Central memory CD4-positive, alpha-beta T cell (primary cell): ENCODE results near the gene SLC2A11.
"Not testable (repeated sequence)": the region's sequence is repeated elsewhere in the genome, so short reads cannot be mapped to it uniquely, and the experiment has no call there.

Experiments used
- DNase-seq: peaks from one replicate; pipeline ENCODE4 v3.0.0; 2022

SLC2A11 gene

GRCh38 chr22:23892706-23893105 is 35.0 kb downstream of the SLC2A11 start:
- DNase-seq: no peak

- DNase-seq: no peak
These were observed 35.7 kb downstream of the SLC2A11 start for GRCh38 chr22:23893121-23893944.

- DNase-seq: peak; percentile 93
These were observed 36.5 kb downstream of the SLC2A11 start, which contains the start of gene MIF for GRCh38 chr22:23893945-23894709. Gene MIF (plus strand): TSS chr22:23894383. CDS start chr22:23894475, 92 bp downstream.

GRCh38 chr22:23894710-23895598 is 37.3 kb downstream of the SLC2A11 start:
- peak; percentile 46 for DNase-seq

GRCh38 chr22:23895599-23896144 is 38.0 kb downstream of the SLC2A11 start:
- no peak for DNase-seq

- no peak for DNase-seq
These were observed 38.5 kb downstream of the SLC2A11 start for GRCh38 chr22:23896166-23896522.

GRCh38 chr22:23896523-23897186 is 39.0 kb downstream of the SLC2A11 start:
- DNase-seq: no peak

- no peak for DNase-seq
These were observed 39.6 kb downstream of the SLC2A11 start for GRCh38 chr22:23897320-23897719.

GRCh38 chr22:23898006-23898974 is 40.6 kb downstream of the SLC2A11 start:
- no peak for DNase-seq

GRCh38 chr22:23899042-23899745 is 41.5 kb downstream of the SLC2A11 start:
- DNase-seq: no peak

GRCh38 chr22:23900227-23900626 is 42.6 kb downstream of the SLC2A11 start:
- DNase-seq: not testable (repeated sequence)

- DNase-seq: no peak
These were observed 43.9 kb downstream of the SLC2A11 start for GRCh38 chr22:23901600-23901999.

GRCh38 chr22:23903328-23903971 is 45.8 kb downstream of the SLC2A11 start:
- no peak for DNase-seq

- DNase-seq: no peak
These were observed 47.0 kb downstream of the SLC2A11 start for GRCh38 chr22:23904573-23905254.

GRCh38 chr22:23906641-23907040 is 49.0 kb downstream of the SLC2A11 start:
- DNase-seq: no peak

- DNase-seq: not testable (repeated sequence)
These were observed 49.7 kb downstream of the SLC2A11 start for GRCh38 chr22:23907423-23907822.

GRCh38 chr22:23908587-23909205 is 51.0 kb downstream of the SLC2A11 start:
- no peak for DNase-seq

- DNase-seq: no peak
These were observed 51.7 kb downstream of the SLC2A11 start for GRCh38 chr22:23909296-23909898.
